ENCODE measurements around the gene NPLOC4. TPM values are rescaled to one million over a fixed set of nuclear protein-coding genes. Genes with fewer than 3 reads are reported as not detected.

Gene NPLOC4
- total and polyA plus RNA-seq, 2 of the 13 experiments (the other 11 are each of a cell fraction or from before 2014, with no cell fraction given) = 57.0 to 97.0 TPM

DNA sequence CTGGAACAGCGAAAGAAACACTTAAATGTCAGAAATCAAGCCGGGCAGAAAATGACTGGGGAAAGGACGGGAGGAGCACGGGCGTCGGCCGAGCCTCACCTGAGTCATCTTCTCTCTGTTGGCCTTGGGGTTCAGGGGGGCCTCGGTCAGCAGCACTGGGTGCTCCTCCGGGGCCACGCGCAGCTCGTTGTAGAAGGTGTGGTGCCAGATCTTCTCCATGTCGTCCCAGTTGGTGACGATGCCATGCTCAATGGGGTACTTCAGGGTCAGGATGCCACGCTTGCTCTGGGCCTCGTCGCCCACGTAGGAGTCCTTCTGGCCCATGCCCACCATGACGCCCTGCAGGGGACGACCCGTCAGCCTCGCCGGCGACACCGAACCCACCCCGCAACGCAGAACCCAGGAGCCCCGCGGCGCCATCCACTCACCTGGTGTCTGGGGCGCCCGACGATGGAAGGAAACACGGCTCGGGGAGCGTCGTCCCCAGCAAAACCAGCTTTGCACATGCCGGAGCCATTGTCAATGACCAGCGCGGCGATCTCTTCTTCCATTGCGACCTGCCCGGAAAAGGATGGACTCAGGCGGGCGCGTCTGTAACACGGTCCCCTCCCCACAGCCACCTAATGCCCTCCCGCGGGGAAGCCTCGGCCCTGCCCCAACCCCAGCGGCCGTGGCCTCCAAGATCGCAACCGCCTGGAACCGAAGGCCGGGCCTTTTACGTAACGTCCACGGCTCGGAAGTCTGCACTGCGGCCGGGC, 124.9 kb downstream of the NPLOC4 start (continued):
- TF ChIP-seq ZBTB4 (CRISPR knock-in tag; IDR thresholded peaks at IDR 0.05; ENCODE audit: borderline replicate concordance) = no peak; the same call in 1 of the 2 replicates
- TF ChIP-seq, protein P1, sequence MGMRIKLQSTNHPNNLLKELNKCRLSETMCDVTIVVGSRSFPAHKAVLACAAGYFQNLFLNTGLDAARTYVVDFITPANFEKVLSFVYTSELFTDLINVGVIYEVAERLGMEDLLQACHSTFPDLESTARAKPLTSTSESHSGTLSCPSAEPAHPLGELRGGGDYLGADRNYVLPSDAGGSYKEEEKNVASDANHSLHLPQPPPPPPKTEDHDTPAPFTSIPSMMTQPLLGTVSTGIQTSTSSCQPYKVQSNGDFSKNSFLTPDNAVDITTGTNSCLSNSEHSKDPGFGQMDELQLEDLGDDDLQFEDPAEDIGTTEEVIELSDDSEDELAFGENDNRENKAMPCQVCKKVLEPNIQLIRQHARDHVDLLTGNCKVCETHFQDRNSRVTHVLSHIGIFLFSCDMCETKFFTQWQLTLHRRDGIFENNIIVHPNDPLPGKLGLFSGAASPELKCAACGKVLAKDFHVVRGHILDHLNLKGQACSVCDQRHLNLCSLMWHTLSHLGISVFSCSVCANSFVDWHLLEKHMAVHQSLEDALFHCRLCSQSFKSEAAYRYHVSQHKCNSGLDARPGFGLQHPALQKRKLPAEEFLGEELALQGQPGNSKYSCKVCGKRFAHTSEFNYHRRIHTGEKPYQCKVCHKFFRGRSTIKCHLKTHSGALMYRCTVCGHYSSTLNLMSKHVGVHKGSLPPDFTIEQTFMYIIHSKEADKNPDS (CRISPR knock-in tag; IDR thresholded peaks at IDR 0.05) = peak; percentile 51; the same call in 1 of the 2 replicates
- TF ChIP-seq SETDB1 (CRISPR knock-in tag; IDR thresholded peaks at IDR 0.05; ENCODE audit: borderline replicate concordance) = no peak
- no peak for TF ChIP-seq MAZ (IDR thresholded peaks at IDR 0.05; ENCODE audit: borderline replicate concordance, low read depth, low read length)
- TF ChIP-seq MAZ (CRISPR knock-in tag; IDR thresholded peaks at IDR 0.05; ENCODE audit: low read depth) = no peak
- no peak for TF ChIP-seq JARID2 (CRISPR knock-in tag; IDR thresholded peaks at IDR 0.05; ENCODE audit: insufficient replicate concordance)
- no peak for TF ChIP-seq RXRB (CRISPR knock-in tag; IDR thresholded peaks at IDR 0.05; ENCODE audit: borderline replicate concordance)
- 0 out of 2 replicates have a peak, but pooled peaks have one; percentile 5 for TF ChIP-seq ZSCAN12 (CRISPR knock-in tag; IDR thresholded peaks at IDR 0.05)
- no peak for TF ChIP-seq ZNF230 (CRISPR knock-in tag; IDR thresholded peaks at IDR 0.05)
- TF ChIP-seq CSRNP1 (CRISPR knock-in tag; IDR thresholded peaks at IDR 0.05) = peak; percentile 6; the same call in 1 of the 2 replicates
- no peak; the same call in 1 of the 2 replicates for TF ChIP-seq PITX1 (CRISPR knock-in tag; IDR thresholded peaks at IDR 0.05)
- TF ChIP-seq EP300 (IDR thresholded peaks at IDR 0.05; ENCODE audit: low read depth in 2 of 2, low read length in 2 of 2) = no peak
- TF ChIP-seq EP300 (CRISPR knock-in tag; IDR thresholded peaks at IDR 0.05; ENCODE audit: borderline replicate concordance) = no peak
- TF ChIP-seq THAP11 (CRISPR knock-in tag; IDR thresholded peaks at IDR 0.05) = peak; percentile 0; the same call in 1 of the 2 replicates
- TF ChIP-seq NCOA1 (CRISPR knock-in tag; IDR thresholded peaks at IDR 0.05) = peak; percentile 88; the same call in 1 of the 2 replicates
- no peak for TF ChIP-seq SMAD3 (CRISPR knock-in tag; IDR thresholded peaks at IDR 0.05)
- peak; percentile 81; the same call in 1 of the 2 replicates for TF ChIP-seq EEA1 (CRISPR knock-in tag; IDR thresholded peaks at IDR 0.05; ENCODE audit: borderline replicate concordance)
- TF ChIP-seq, protein P2, sequence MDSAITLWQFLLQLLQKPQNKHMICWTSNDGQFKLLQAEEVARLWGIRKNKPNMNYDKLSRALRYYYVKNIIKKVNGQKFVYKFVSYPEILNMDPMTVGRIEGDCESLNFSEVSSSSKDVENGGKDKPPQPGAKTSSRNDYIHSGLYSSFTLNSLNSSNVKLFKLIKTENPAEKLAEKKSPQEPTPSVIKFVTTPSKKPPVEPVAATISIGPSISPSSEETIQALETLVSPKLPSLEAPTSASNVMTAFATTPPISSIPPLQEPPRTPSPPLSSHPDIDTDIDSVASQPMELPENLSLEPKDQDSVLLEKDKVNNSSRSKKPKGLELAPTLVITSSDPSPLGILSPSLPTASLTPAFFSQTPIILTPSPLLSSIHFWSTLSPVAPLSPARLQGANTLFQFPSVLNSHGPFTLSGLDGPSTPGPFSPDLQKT (CRISPR knock-in tag; IDR thresholded peaks at IDR 0.05; ENCODE audit: borderline replicate concordance) = no peak
- no peak for TF ChIP-seq PBX2 (CRISPR knock-in tag; IDR thresholded peaks at IDR 0.05)

Measured in HepG2 (cell line).